Nephron progenitor cell (in vitro differentiated cells): ENCODE results near the gene SPTB.

Experiments used
- DNase-seq: peaks from one replicate; pipeline ENCODE4 v3.0.0; 2021
- H3K27ac Mint-ChIP-seq: 2 replicates; pipeline ENCODE4 v1.8.0; 2021; ENCODE audit warnings: mild to moderate bottlenecking, moderate library complexity, mixed read lengths
- H3K27me3 Mint-ChIP-seq: 2 replicates; pipeline ENCODE4 v1.8.0; 2021; ENCODE audit warnings: mild to moderate bottlenecking, low read depth, mixed read lengths; ENCODE audit not compliant: poor library complexity
- H3K36me3 Mint-ChIP-seq: 2 replicates; pipeline ENCODE4 v1.8.0; 2021; ENCODE audit warnings: low read depth, mixed read lengths
- H3K4me1 Mint-ChIP-seq: 2 replicates; pipeline ENCODE4 v1.8.0; 2021; ENCODE audit warnings: mixed read lengths
- H3K4me3 Mint-ChIP-seq: 2 replicates; pipeline ENCODE4 v1.8.0; 2021; ENCODE audit warnings: mild to moderate bottlenecking, moderate library complexity, mixed read lengths
- H3K9me3 Mint-ChIP-seq: 2 replicates; pipeline ENCODE4 v1.8.0; 2021; ENCODE audit warnings: mild to moderate bottlenecking, moderate library complexity, mixed read lengths
- TF ChIP-seq, protein P1 (sequence below): fragments of 200-600 bp; sonication (generic); IDR thresholded peaks from 2 replicates; pipeline ENCODE4 v1.5.0; 2021; ENCODE audit warnings: antibody characterized with exemption

Gene SPTB

GRCh38 chr14:64766430-64767151, 113.1 kb downstream of the SPTB start:
- H3K27ac Mint-ChIP-seq = no peak overlapping the region
- no peak overlapping the region for H3K4me3 Mint-ChIP-seq
- H3K9me3 Mint-ChIP-seq = no peaks in the 10 kb centered on the region
- peaks cover 55% of the 10 kb centered on the region for H3K4me1 Mint-ChIP-seq
- peaks cover 3% of the 10 kb centered on the region for H3K27me3 Mint-ChIP-seq
- DNase-seq = no peak
- TF ChIP-seq, protein P1, sequence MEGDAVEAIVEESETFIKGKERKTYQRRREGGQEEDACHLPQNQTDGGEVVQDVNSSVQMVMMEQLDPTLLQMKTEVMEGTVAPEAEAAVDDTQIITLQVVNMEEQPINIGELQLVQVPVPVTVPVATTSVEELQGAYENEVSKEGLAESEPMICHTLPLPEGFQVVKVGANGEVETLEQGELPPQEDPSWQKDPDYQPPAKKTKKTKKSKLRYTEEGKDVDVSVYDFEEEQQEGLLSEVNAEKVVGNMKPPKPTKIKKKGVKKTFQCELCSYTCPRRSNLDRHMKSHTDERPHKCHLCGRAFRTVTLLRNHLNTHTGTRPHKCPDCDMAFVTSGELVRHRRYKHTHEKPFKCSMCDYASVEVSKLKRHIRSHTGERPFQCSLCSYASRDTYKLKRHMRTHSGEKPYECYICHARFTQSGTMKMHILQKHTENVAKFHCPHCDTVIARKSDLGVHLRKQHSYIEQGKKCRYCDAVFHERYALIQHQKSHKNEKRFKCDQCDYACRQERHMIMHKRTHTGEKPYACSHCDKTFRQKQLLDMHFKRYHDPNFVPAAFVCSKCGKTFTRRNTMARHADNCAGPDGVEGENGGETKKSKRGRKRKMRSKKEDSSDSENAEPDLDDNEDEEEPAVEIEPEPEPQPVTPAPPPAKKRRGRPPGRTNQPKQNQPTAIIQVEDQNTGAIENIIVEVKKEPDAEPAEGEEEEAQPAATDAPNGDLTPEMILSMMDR = no peak
- H3K36me3 Mint-ChIP-seq = no peaks in the 10 kb centered on the region

- peaks cover 63% of the 10 kb centered on the region for H3K4me1 Mint-ChIP-seq
Observed at GRCh38 chr14:64765740-64766302, 113.9 kb downstream of the SPTB start.

DNA sequence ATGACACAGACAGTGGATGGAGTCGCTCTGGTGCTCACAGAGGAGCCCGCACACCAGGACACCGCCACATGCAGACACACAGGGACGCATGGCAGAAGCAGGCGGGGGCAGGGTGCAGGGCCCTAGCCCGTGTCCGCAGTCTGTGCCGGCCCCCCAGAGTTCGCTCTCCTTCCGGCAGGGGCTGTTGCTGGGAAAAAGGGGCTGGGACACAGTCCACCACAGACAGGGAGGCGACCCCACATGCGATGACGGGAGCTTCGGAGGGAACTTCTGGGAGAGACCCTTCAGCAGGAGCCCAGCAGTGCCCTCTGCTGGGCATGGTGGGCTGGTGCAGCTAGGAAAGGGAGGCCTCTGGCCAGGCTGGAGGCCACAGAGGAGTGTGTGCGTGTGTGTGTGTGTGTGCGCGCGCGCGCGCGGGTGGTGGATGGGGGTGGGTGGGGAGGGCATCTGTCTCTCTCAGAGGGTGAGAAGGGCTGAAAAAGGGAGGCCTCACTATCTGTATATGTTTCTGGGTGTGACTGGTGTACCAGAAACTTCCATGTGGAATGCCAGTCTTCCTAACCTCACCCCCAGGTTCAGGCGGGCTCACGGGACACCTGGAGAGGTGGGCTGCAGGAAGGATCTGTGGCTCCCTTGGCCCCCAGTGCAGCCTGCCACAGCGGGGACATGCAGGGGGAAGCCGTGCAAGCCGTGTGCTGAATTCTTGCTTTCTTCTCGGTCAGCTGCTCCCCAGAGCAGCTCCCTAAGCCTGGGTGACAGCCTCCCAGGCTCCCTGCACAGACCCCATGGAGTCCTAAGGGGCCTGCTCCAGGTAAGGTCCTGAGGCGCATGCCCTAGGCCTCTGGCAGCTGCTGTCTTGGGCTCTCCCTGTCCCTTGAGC, 114.8 kb downstream of the SPTB start:
- DNase-seq = peak; percentile 84
- H3K4me3 Mint-ChIP-seq = peak overlapping the region; percentile 66
- H3K27me3 Mint-ChIP-seq = peaks cover 11% of the 10 kb centered on the region
- TF ChIP-seq, protein P1 = peak; percentile 86
- H3K9me3 Mint-ChIP-seq = no peaks in the 10 kb centered on the region
- H3K4me1 Mint-ChIP-seq = peaks cover 72% of the 10 kb centered on the region
- H3K27ac Mint-ChIP-seq = no peak overlapping the region
- H3K36me3 Mint-ChIP-seq = no peaks in the 10 kb centered on the region

More at GRCh38 chr14:64765740-64766302, 113.9 kb downstream of the SPTB start:
- no peak for DNase-seq
- H3K4me3 Mint-ChIP-seq = no peak overlapping the region
- H3K9me3 Mint-ChIP-seq = no peaks in the 10 kb centered on the region
- TF ChIP-seq, protein P1 = no peak
- H3K36me3 Mint-ChIP-seq = no peaks in the 10 kb centered on the region
- H3K27ac Mint-ChIP-seq = no peak overlapping the region
- H3K27me3 Mint-ChIP-seq = peaks cover 7% of the 10 kb centered on the region

- no peak for DNase-seq
- peak overlapping the region; percentile 66 for H3K4me3 Mint-ChIP-seq
- H3K4me1 Mint-ChIP-seq = peaks cover 77% of the 10 kb centered on the region
- no peaks in the 10 kb centered on the region for H3K36me3 Mint-ChIP-seq
- no peak overlapping the region for H3K27ac Mint-ChIP-seq
- TF ChIP-seq, protein P1 = no peak
- no peaks in the 10 kb centered on the region for H3K9me3 Mint-ChIP-seq
- H3K27me3 Mint-ChIP-seq = peaks cover 11% of the 10 kb centered on the region
Observed at GRCh38 chr14:64763801-64764621, 115.7 kb downstream of the SPTB start.

DNA sequence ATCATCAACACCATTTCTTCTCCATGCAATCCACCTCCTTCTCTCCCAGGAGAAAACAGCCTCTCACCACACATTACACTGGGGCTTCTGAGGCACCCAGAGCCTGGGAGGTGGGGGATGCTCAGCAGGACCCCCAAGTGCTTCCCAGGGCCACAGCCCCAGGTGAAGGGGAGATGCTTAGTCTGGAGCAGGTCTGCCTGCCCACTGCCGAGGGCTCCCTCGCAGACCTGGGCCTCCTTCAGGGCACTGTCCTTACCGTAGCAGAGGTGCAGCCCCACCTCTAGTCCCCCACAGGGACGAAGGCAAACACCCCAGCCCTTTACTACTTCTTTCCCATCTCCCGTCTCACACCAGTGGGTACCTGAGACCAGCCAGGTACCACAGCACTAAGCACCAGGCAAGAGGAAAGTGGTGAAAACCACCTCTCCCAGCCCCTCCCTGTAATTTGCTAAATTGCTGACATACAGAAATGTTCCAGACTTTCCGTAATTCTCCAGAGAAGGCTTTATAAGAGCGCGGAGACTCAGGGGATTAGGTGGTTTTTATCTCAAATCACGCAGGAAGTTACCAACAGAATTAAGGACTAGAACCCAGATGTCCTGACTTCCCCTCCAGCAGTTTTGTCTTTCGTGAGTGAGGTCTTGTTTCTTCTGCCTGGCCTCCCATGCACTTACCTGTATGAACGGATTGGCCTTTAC, 116.5 kb downstream of the SPTB start:
- no peak for DNase-seq
- Mint-ChIP-seq H3K36me3 (no peaks in the 10 kb centered on the region), H3K27me3 (peaks cover 11% of the 10 kb centered on the region), H3K4me1 (peaks cover 84% of the 10 kb centered on the region), H3K9me3 (no peaks in the 10 kb centered on the region), H3K27ac (no peak overlapping the region), H3K4me3 (no peak overlapping the region)
- TF ChIP-seq, protein P1 = no peak
